Pancreas (tissue), 10 donors: Measurements from ENCODE around the gene NEB. TPM values are rescaled to one million over a fixed set of nuclear protein-coding genes. Genes with fewer than 3 reads are reported as not detected.
A peak's percentile ranks its signal among the peaks of the same experiment; 100 is the strongest.
"Not testable (repeated sequence)": the region's sequence is repeated elsewhere in the genome, so short reads cannot be mapped to it uniquely, and the experiment has no call there.

Experiments used
- ATAC-seq, 4 donors: fragments of 200-7000 bp; cut with Tn5 transposase; one replicate each; pipeline versions ENCODE4 v1.8.0 to v1.9.1; 2020; ENCODE audit warnings: mild to moderate bottlenecking in 4 of 4, moderate library complexity in 4 of 4
- DNase-seq, 6 donors: peaks; one replicate each; pipeline ENCODE4 v3.0.0-alpha.2; 2020
- FAIRE-seq: peaks from 2 replicates; lab custom pipeline; 2012; peaks lifted over from hg19 to GRCh38; lab: Jason Lieb, UNC
- H3K27ac ChIP-seq, 4 donors: fragments of 200-600 bp; sonication (generic); 1 replicate in 3 of 4; 2 replicates in 1 of 4; pipeline versions ENCODE4 v1.5.0 to v1.8.0; 2020
- H3K27me3 ChIP-seq, 4 donors: fragments of 200-600 bp; one replicate each; pipeline ENCODE4 v1.8.0; 2021
- H3K36me3 ChIP-seq, 3 donors: fragments of 200-600 bp; sonication (generic) in 1 of 3; one replicate each; pipeline versions ENCODE4 v1.5.0 to v1.8.0; 2020 to 2021
- H3K4me1 ChIP-seq, 3 donors: fragments of 200-600 bp; one replicate each; pipeline ENCODE4 v1.8.0; 2021
- H3K4me3 ChIP-seq, 4 donors: fragments of 200-600 bp; sonication (generic) in 2 of 4; one replicate each; pipeline versions ENCODE4 v1.5.0 to v1.8.0; 2020 to 2021
- H3K9me3 ChIP-seq, 4 donors: fragments of 200-600 bp; one replicate each; pipeline ENCODE4 v1.8.0; 2021
- WGBS, 2 donors: extraction: QIAGEN DNeasy Blood & Tissue Kit; methylation state at CpG; one replicate each; pipeline ENCODE4 v1.1.7; 2013; 5-methylcytosine and 5-hydroxymethylcytosine counted together
- intact Hi-C, 3 donors: fragments of 100-400 bp; cut with DNase I; formaldehyde crosslinking; loops; one replicate each; pipeline versions ENCODE4 v1.11.1 to v1.14.2; 2022
- polyA plus RNA-seq, 2 donors: library from polyadenylated mRNA; stranded (reverse); fragments of 200-250 nt; gene quantifications; one replicate each; pipeline ENCODE4 v1.2.3, GENCODE V29; 2013
- total RNA-seq, 6 donors: library from RNA; stranded (reverse); fragmentation: NEBNext Ultra II Directional in 4 of 6; extraction: Animal tissue kit (Norgen Biotek cat#: 25700) in 4 of 6; gene quantifications; one replicate each; pipeline versions ENCODE4 v1.2.1 to v1.2.4, GENCODE V29; 2021 to 2023
- TF ChIP-seq, protein P1 (sequence below), 4 donors: fragments of 200-600 bp; sonication (generic) in 3 of 4; IDR thresholded peaks; one replicate each; pipeline versions ENCODE4 v1.5.0 to v1.8.0; 2021; ENCODE audit warnings: antibody characterized with exemption in 4 of 4
- donor health status: healthy with polysubstance abuse.
- donor health status: DM: no; HTN: no; CAD: no; lungs with moderate emphysema.
- donor health status: DM: no; HTN: no; CAD: no.
- donor health status: control.
- donor health status: control.
- donor health status: Bipolar disorder and iron deficiency.
- donor health status: DM: yes; HTN: yes; CAD: no.
- donor health status: DM: no; HTN: no; CAD: no.
- donor health status: DM: no; HTN: no; CAD: no.
- donor health status: DM: yes; HTN: yes; CAD: no.

The NEB gene
- total and polyA plus RNA-seq, 8 donors, result 0.58 to 2.5 (median 0.80) TPM

DNA sequence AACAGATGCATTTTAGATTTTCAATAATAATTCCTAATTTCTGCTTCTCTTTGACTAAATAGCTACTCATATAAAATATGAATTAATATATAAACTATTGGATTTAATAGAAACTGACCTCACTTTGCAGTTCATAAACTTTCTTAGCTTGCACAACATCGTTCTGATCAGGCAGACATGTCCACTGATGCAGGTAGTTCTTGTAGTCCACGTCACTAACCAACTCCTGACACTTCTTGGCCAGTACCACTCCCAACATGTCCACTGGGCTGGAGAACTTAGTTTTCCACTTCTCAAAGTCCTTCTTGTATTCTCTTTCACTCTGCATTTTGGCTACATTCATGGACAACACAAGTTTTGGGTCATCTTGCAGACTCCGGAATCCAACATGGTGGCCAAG lies 83.8 kb downstream of the NEB start:
- H3K27me3 ChIP-seq, result no peaks in the 10 kb centered on the region
- intact Hi-C loops, result no loop called here

DNA sequence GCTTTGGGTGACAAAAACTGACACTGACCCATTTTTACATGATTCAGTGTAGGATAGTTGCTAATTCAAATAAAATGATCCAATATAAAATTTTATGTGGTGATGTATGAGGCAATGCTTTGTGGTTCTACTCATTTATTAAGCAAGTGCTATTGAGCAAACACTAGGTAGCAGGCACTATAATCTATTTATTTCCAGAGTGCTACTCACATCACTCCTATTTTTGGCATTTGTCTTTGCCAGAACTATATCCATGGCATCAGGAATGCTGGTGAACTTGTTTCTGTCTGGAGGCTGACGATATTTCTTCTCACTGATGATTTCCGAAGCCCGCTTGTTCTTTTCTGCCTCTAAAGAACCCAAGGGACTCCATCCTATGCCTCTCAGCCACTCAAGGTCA lies 84.3 kb downstream of the NEB start:
- TF ChIP-seq, protein P1, sequence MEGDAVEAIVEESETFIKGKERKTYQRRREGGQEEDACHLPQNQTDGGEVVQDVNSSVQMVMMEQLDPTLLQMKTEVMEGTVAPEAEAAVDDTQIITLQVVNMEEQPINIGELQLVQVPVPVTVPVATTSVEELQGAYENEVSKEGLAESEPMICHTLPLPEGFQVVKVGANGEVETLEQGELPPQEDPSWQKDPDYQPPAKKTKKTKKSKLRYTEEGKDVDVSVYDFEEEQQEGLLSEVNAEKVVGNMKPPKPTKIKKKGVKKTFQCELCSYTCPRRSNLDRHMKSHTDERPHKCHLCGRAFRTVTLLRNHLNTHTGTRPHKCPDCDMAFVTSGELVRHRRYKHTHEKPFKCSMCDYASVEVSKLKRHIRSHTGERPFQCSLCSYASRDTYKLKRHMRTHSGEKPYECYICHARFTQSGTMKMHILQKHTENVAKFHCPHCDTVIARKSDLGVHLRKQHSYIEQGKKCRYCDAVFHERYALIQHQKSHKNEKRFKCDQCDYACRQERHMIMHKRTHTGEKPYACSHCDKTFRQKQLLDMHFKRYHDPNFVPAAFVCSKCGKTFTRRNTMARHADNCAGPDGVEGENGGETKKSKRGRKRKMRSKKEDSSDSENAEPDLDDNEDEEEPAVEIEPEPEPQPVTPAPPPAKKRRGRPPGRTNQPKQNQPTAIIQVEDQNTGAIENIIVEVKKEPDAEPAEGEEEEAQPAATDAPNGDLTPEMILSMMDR (IDR thresholded peaks at IDR 0.05), result no peak
- 83 to 87% methylated on average over 3 of the region's 3 CpGs for WGBS, 2 donors
- H3K9me3 ChIP-seq, result no peaks in the 10 kb centered on the region
- H3K27ac ChIP-seq, result no peak overlapping the region
- H3K4me1 ChIP-seq, result no peaks in the 10 kb centered on the region
- H3K4me3 ChIP-seq, result no peak overlapping the region
- no peaks in the 10 kb centered on the region for H3K27me3 ChIP-seq
- peak in 1 of 4 donors; percentile 29 for ATAC-seq
- no peak for DNase-seq
- FAIRE-seq, result no peak
- no peaks in the 10 kb centered on the region for H3K36me3 ChIP-seq
- intact Hi-C loops, result no loop called here

More for the DNA sequence above, 83.8 kb downstream of the NEB start:
- ATAC-seq (no peak), FAIRE-seq (no peak), DNase-seq (no peak)
- Histone ChIP-seq H3K4me1 (no peaks in the 10 kb centered on the region), H3K27ac (no peak overlapping the region), H3K4me3 (no peak overlapping the region), H3K9me3 (no peaks in the 10 kb centered on the region), H3K36me3 (no peaks in the 10 kb centered on the region)
- WGBS, 2 donors, result 90 to 93% methylated on average over 3 of the region's 3 CpGs
- TF ChIP-seq, protein P1 (IDR thresholded peaks at IDR 0.05), result no peak

DNA sequence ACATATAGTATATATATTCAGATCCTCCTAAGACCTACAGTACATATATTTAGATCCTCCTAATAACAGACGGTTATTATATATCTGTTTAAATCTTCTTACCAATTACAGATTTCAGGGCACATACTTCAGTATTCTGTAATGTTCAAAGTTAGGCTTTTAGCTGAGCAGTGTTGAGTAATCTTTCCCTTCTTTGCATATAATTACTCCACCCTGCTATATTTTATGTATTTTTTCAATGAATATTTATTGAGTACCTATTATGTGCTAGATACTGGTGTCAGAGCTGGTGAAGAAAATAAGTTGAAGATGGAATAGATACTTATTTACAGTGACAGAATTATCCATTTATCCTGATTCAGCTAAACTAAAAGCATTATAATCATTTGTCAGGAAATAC lies 84.9 kb downstream of the NEB start:
- TF ChIP-seq, protein P1 (IDR thresholded peaks at IDR 0.05), result no peak
- WGBS, 2 donors, result 66 to 71% methylated on average over 1 of the region's 1 CpG
- H3K9me3 ChIP-seq, result no peaks in the 10 kb centered on the region
- intact Hi-C loops, result no loop called here
- DNase-seq (no peak), FAIRE-seq (no peak), ATAC-seq (no peak)
- H3K4me1 ChIP-seq, result no peaks in the 10 kb centered on the region
- H3K27ac ChIP-seq, result no peak overlapping the region
- no peaks in the 10 kb centered on the region for H3K27me3 ChIP-seq
- no peaks in the 10 kb centered on the region for H3K36me3 ChIP-seq
- no peak overlapping the region for H3K4me3 ChIP-seq

DNA sequence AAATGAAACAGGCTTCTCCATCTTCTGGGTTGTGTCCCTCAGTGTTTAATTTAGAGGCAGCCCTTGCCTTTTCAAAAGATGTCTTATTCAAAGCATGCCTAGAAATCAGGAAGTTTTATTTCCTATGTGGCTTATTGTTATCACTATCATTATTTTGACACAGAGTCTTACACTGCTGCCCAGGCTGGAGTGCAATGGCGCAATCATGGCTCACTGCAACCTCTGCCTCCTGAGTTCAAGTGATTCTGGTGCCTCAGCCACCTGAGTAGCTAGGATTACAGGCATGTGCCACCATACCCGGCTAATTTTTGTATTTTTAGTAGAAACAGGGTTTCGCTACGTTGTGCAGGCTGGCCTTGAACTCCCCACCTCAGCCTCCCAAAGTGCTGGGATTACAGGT lies 87.8 kb downstream of the NEB start:
- DNase-seq, H3K27me3 ChIP-seq, H3K4me3 ChIP-seq, intact Hi-C loops, FAIRE-seq, H3K9me3 ChIP-seq, H3K4me1 ChIP-seq, ATAC-seq, H3K36me3 ChIP-seq, H3K27ac ChIP-seq: not testable (repeated sequence)
- WGBS, 2 donors, result 89 to 94% methylated on average over 4 of the region's 4 CpGs

DNA sequence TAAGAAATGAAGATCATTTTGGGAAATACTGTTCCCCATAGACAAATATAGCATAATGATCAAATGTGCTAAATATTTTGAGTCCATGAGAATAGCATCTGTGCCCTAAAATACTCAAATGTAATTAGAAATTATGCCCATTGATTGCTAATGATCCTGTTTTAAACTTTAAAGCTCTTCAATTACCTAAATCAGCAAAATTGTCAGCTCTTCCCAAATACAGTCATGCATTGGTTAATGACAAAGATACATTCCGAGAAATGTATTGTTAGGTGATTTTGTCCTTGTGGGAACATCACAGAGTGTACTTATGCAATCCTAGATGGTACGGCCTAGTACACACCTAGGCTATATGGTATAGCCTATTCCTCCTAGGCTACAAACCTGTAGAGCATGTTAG lies 89.7 kb downstream of the NEB start:
- FAIRE-seq, result no peak
- no peaks in the 10 kb centered on the region for H3K36me3 ChIP-seq
- intact Hi-C loops, result no loop called here
- H3K27ac ChIP-seq, result no peak overlapping the region
- ATAC-seq, result no peak
- TF ChIP-seq, protein P1 (IDR thresholded peaks at IDR 0.05), result no peak
- no peak for DNase-seq
- no peaks in the 10 kb centered on the region for H3K4me1 ChIP-seq
- H3K4me3 ChIP-seq, result no peak overlapping the region
- H3K9me3 ChIP-seq, result no peaks in the 10 kb centered on the region
- no peaks in the 10 kb centered on the region for H3K27me3 ChIP-seq
- WGBS, 2 donors, result 87 to 96% methylated on average over 2 of the region's 2 CpGs

DNA sequence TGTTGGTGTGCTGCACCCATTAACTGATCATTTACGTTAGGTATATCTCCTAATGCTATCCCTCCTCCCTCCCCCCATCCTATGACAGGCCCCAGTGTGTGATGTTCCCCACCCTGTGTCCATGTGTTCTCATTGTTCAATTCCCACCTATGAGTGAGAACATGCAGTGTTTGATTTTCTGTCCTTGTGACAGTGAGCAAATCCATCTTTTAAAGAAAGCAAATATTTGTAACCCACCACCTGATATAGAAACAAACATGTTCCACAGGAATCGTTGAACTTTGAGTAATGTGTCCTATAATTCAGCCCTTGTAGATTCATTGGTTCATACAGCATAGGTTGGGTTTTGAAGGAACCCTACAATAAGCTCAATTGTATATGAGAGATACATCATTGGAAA lies 92.4 kb downstream of the NEB start:
- H3K9me3 ChIP-seq, intact Hi-C loops, FAIRE-seq, H3K36me3 ChIP-seq, DNase-seq, H3K4me1 ChIP-seq, H3K27me3 ChIP-seq, H3K4me3 ChIP-seq, ATAC-seq, H3K27ac ChIP-seq: not testable (repeated sequence)
- WGBS, 2 donors, result 43% methylated on average over 2 of the region's 2 CpGs
